OCI-M2 (cell line): ENCODE measurements around the gene DGKH.

Experiments
- DNase-seq: peaks from one replicate; lab custom pipeline; 2025; ENCODE audit not compliant: unreplicated experiment; lab: John Stamatoyannopoulos, UW

DGKH gene

GRCh38 chr13:42039946-42040729, 8.3 kb upstream of the DGKH start:
- no peak for DNase-seq

- no peak for DNase-seq
These were observed 7.8 kb upstream of the DGKH start for GRCh38 chr13:42040730-42041010.

DNA sequence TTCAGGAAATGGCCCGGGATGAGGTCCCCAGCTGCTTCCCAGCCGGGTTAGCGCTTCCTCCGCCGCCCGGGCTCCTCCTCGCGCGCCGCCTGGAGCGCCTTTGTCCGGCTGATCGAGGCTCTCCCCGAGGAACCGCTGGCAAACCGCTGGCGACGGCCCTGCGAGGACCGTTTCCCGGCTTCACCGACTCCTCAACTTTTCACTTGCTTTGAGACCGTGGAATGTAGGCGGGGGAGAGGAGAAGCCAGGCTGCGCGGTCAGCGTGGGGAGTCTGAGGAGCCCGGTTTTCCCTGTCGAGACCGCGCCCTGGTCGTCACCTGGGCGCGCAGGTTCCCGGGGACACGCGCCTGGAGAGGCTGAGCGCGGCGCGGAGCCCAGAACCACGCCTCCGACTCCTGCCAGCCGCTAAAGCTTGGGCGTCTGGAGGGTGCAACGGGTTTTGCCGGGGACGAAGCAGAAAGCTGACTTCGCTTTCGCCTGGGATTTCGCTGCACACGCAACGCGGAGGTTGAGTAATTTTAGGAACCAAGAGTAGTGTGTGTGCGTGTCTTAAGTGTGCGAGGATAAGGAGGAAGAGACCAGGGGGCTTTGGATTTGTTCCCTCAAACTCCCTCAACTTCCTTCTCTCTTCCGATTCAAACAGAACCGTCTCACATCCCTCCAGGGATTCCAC, 7.3 kb upstream of the DGKH start:
- no peak for DNase-seq

DNA sequence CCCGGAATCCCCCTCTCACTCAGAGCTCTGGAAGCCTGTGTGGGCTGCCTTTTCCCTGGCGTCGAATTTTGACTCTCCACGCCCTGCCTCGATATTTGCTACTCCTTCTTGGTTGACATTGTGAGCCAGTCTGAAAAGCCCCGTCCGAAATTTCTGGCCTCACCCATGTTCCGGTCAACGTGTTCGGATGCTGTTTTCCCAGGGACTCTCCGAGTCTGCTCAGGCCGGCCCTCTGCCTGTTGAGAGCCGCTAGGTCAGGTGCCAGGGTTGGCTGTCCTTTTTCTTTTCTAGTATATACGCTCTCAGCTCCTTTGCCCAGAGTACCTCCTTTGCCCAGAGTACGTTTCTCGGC, 6.8 kb upstream of the DGKH start:
- DNase-seq: no peak

DNA sequence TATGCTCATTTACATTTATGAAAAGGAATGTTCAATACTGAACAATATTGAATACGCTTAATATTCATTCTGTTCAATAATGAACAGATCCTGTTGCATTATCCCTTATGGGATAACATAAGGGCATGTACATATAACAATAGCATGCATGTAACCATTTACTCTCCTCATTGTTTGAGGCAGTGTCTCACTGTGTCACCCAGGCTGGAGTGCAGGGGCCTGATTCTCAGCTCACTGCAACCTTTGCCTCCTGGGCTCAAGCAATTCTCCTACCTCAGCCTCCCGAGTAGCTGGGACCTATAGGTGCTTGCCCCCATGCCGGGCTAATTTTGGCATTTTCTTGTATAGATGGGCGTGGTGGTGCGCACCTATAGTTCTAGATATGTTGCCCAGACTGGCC, 4.8 kb upstream of the DGKH start:
- DNase-seq: no peak

GRCh38 chr13:42046448-42046847, 2.0 kb upstream of the DGKH start:
- no peak for DNase-seq

DNA sequence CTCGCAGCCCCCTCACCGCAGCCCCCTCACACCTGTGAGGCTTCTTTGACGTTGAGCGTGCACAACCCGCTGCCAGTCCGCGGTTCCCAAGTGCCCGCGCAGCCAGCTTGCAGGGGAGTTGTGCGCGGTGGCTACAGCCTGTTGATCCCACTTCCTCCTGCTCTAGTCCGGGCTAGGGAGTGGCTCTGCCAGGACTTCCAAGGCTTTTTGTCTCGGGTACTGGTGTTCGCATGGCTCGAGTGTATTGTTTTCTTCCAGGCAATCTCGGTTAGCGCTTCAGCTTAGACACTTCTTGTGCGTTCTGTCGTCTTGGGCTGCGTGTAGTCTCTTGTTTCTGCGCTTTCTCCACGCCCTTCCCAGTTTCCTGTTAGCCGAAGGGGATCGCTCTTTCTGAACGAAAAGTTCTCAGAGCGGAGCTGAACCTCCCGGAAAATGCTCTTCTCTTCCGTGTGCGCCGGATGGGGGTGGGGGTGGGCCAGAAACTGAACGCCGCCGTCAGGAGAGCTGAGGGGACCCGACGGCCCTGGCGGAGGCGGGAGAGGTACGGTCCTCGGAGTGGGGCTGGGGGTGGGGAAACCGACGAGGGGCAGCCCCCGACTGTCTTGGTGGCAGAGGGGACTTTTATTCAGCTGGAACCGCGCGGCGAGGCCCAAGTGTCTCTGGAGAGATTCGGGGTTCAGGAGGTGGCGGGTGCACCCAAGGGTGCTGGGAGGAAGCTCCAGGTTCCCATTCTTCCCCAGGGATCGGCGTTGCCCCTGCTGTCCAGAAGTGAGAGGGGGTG, 697 bp upstream of the DGKH start:
- DNase-seq: no peak

DNA sequence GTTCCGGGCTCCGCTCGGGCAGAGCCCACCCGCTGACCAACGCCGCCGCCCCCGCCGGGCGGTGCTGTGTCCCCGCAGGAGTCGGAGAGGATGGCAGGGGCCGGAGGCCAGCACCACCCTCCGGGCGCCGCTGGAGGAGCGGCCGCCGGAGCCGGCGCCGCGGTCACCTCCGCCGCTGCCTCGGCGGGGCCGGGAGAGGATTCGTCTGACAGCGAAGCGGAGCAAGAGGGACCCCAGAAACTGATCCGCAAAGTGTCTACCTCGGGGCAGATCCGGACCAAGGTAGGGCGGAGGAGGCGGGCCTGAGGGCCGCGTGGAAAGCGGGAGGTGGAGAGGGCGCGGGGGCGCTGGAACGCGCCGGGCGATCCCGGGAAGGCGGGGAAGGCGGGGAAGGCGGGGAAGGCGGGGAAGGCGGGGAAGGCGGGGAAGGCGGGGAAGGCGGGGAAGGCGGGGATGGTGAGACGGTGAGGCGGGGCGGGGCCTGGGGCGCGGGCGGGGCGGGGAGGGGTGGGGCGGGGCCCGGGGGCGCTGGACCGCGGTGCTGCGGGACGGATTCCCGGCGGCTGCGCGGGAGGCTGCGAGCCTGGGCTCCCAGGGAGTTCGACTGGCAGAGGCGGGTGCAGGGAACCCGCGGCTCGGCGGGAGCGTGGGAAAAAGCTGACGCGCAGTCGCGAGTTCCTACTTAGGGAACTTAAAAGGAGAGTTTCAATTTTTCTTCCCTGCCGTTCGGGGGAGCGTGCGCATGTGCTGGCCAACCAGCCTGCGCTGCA, 421 bp downstream of the DGKH start:
- no peak for DNase-seq

GRCh38 chr13:42049454-42049813, 986 bp downstream of the DGKH start:
- DNase-seq: no peak

- no peak for DNase-seq
These were observed 6.5 kb downstream of the DGKH start for GRCh38 chr13:42054798-42055499.

- no peak for DNase-seq
These were observed 7.1 kb downstream of the DGKH start for GRCh38 chr13:42055500-42056085.

DNA sequence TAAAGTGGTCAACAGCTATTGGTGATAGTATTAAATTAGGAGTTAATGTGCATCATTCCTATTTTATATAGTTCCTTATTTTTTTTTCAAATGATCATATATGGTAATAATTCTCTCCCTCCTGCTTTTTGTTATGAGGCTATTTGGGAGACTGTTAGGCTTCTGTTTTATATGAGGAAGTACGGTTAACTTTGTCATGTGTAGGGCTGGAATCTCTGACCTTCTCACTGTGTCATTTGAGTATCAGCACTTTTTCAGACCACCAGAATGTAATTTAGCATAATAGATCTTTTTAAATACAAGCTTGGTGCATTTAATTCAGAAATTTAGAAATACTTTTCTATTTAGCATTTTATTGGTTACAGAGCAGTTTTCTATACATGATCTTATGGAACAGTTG, 7.7 kb downstream of the DGKH start:
- DNase-seq: no peak

GRCh38 chr13:42056583-42056982, 8.1 kb downstream of the DGKH start:
- no peak for DNase-seq

DNA sequence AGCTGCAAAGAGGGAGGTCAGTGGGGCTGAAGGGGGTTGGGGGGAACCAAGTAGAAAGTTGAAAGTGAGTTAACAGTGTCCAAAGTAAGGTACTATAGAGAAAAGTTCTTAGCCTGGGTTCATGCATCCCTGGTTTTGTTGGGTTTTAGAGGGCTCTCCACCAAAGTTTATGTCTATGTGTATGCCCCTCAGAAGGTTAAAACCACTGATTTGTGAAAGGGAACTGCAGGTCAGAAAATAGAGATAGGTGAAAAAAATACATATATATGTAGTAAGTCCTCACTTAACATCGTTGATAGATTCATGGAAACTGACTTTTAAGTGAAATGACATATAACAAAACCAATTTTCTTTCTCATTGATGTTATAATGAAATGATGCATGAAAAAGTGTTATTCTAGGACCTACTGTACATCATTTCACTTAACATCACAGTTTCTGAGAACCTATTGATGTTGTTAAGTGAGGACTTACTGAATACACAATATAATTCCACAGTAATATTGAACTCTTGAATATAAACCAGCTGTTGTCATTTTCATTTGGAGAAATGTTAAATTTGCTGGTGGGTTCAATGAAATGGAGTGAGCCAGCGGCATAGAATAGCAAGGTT, 9.6 kb downstream of the DGKH start:
- DNase-seq: no peak

DNA sequence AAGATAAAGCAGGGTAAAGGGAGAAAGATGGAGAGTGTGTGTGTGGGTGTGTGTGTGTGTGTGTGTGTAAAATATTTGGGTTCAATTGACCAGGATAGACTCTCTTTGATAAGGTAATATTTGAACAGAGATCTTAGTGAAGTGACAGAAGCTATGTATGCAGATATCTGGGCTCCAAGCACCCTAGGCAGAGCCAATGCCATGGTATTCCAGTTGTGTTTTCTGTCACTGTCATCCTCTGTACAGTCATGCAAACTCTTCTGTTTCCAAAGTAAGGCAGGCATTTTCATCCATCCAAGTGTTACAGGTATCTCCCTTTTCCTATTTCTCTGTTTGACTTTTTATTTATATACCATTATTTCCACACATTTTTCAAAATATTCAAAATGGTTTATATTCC, 13.5 kb downstream of the DGKH start:
- no peak for DNase-seq

DNA sequence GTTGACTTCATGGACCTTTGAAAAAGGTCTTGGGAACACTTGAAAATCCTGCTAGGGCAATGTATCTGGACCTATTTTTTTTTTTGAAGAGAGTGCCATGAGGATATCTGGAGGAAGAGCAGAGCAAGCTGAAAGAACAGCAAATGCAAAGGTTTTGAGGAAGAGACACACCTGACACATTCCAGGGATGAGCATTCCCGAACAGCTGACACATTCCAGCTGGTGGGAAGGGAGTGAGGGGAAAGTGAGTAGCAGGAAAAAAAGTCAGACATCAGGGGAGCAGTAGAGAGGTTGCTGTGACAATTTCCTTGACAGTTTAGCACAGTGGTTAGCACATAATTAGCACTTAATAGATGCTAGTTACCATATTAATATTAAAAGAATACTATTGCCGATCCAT, 14.7 kb downstream of the DGKH start:
- DNase-seq: no peak

DNA sequence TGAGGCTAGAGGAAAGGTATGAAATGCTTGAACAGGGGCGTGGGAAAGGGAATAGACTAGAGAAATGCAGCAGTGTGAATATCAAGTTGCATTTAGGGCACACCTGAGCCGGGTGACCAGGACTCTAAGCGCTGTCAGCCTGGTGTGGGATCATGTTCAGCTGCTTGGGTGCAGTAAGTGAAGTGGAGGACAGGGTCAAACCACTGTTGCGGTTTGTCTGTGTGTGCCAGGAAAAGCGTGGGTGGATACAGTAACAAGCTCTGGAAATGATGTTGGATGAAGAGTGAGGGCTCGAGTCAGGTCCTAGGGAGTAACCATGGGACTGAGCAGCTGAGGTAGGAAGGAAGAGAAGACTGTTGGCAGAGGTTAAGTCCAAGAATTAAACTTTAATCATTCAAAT, 15.8 kb downstream of the DGKH start:
- no peak for DNase-seq

GRCh38 chr13:42064966-42065365, 16.5 kb downstream of the DGKH start:
- no peak for DNase-seq

- DNase-seq: no peak
These were observed 17.0 kb downstream of the DGKH start for GRCh38 chr13:42065414-42065813.

GRCh38 chr13:42066542-42066941, 18.1 kb downstream of the DGKH start:
- no peak for DNase-seq
